HG03457 (cell line): ENCODE measurements around the gene FGD3.

Experiments
- ATAC-seq: cut with Tn5 transposase; IDR thresholded peaks from one replicate; pipeline ENCODE4 v1.9.1; 2021; ENCODE audit warnings: moderate number of reproducible peaks; ENCODE audit not compliant: unreplicated experiment

FGD3 gene

DNA sequence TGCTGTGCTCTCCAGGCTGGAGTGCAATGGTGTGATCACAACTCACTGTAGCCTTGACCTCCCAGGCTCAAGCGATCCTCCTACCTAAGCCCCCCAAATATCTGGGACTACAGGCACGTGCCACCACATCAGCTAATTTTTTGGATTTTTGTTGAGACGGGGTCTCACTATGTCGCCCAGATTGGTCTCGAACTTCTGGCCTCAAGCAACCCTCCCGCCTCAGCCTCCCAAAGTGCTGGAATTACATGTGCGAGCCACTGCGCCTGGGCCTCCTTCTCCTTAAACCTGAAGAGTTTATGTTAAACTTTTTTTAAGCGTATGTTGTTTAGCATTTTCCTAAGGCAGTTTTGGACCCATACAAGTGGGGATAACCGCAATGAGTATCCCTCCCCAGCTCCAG is 80.4 kb downstream of the FGD3 start:
- no peak for ATAC-seq

DNA sequence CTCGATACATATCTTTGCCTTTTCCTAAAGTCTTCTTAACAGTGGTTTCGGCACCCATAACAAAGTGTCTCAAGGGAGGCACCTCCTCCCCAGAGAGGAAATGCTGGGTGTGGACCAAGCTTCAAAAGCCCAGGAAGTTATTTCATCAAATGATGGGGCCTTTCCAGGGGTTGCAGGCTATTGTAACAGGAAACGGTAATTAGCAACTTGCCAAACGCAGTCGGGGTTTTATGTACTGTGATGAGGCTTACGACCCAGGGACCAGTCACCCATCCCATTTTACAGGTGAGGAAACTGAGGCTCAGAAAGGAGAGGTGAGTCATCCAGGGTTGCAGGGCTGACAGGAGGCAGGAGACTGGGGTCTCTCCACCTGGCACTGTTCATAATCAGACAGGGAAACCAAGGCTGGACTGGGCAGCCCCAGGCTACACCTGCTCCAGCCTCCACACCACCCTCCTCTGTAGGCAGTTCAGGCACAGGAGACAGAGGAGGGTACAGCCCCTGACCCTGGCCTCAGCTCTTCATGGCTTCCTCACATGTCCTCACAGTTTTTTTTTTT is 81.2 kb downstream of the FGD3 start:
- ATAC-seq: peak; percentile 49

DNA sequence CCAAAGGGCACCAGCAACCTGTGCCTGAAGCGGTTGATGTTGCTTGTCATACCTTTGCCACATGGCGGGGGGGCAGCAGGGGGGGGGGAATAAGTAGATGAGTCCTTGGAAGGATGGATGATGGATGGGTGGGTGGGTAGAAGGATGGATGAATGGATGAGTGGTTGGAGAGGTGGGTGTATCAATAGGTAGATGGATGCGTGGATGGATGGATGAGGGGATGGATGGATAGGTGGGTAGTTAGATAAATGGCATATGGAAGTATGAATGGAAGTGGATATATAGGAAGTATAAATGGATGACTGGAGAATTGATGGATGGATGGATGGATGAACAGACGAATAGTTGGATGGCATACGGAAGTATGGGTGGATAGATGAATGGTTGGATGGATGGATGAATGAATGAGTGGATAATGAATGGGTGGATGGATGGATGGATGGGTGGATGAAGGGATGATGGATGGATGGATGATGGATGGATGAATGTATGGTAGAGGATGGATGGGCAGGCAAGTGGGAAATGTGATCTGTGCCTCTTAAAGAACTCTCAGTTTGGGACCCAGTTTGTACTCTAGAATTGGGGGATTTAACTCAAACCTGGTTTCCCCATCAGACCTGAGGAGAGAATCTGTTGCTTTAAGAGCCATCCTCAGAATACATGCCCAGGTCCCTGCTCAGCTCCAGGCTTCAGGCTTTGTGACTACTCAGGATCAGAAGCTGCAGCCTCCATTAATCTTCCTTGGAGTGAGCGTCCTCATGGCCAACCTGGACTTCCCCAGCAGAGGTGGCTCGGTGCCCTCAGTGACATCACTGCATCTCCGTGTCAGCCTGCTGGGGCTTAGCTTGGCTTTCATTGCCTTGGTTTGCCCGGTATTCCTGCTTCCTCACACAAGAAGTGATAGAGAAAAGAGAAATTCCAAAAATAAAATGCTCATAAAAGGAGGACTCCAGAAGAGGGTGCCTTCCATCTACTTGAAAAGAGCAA is 83.6 kb downstream of the FGD3 start:
- no peak for ATAC-seq

DNA sequence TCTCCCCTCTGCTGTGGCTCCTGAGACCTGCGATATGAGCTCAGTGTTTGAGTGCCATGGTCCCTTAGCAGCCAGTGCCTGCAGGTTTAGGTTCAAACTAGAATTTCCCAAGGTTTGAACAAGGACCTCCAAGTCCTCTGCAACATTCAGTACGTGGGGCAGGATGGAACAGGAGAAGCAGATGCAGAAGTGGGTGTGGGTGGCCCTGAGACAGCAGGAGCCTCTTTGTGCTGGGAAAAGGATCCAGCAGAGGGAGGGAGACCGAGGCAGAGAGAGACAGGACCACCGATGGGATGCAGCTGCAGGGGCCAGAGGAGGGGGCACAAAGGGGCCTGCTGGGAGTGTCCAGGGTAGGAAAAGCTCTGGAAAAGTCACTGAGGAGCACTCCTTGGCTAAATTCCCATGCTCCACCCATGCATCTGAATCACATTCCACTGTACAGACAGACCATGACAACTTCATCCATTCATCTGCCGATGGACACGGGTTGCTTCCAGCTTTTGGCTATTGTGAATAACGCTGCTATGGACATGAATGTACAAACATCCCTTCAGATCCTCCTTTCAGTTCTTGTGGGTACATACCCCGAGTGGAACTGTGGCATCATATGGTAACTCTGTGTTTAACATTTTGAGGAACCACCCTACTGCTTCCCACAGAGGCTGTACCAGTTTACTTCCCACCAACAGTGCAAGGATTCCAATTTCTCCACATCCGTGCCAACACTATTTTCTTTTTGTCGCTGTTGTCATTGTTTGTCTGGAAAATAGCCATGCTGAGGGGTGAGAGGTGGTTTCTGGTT is 84.5 kb downstream of the FGD3 start:
- ATAC-seq: no peak

DNA sequence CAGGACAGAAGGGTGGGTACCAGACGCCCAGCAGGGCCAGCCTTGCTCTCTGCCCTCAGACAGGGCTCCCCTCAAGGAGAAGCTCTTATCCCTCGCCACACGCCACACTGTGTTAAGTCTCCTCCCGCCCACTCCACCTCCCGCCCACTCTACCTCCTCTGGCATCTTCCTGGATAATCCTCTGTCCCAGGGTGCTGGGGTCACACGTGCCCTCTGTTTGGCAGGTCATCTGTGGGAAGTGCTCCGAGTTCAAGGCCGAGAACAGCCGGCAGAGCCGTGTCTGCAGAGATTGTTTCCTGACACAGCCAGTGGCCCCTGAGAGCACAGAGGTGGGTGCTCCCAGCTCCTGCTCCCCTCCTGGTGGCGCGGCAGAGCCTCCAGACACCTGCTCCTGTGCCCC is 85.2 kb downstream of the FGD3 start:
- no peak for ATAC-seq

DNA sequence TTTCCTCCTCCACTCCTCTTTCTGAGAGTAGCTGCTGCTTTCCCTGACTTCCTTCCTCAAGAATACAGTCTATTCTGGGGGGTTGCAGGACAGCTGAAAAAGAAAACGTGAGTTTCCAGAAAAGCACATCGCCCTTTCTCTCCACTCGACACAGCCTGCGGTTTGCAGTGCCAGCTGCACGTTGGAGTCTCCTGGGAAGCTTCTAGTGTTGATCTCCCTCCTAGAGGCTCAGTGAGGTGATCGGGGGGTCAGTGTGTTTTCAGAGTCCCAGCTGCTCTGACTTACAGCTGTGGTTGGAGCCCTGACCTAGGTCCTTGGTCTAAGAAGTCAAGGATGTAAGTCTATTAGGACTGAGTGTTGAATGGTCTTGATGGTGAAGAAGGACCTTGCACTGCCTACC is 86.2 kb downstream of the FGD3 start:
- ATAC-seq: no peak

DNA sequence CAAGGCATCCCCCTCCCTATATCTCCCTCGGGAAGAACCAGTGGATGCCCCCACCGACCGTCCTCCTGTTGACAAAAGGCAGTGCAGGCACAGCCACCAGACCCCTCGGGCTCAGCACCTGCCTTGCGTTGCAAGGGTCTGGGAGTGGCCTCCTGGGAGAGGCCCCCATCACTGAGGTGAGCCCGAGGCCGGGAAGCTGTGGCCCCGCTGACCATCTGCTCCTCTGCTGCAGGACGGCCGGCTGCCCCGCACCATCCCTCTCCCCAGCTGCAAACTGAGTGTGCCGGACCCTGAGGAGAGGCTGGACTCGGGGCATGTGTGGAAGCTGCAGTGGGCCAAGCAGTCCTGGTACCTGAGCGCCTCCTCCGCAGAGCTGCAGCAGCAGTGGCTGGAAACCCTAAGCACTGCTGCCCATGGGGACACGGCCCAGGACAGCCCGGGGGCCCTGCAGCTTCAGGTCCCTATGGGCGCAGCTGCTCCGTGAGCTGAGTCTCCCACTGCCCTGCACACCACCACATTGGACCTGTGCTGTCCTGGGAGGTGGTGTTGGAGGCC is 87.9 kb downstream of the FGD3 start:
- ATAC-seq: no peak

DNA sequence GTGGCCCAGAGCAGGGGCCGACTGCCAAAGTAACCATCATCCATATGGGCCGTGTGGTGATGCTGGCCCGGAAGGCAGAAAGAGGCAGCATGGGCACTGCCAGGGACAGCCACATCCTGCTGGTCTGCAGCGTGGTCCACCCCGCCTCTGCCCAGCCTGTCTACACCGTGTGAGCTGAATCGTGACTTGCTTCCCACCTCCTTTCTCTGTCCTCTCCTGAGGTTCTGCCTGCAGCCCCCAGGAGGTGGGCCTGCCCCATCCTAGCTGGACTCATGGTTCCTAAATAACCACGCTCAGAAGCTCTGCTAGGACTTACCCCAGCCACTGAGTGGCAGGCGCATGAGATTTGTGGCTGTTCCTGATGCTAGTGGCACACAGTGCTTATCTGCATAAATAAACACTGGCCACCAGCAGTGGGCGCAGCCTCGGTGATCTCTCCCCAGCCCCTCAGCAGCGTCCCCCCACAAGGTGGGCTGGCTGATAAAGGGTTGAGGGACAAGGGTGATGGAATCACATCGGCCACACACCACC is 88.6 kb downstream of the FGD3 start:
- ATAC-seq: no peak

DNA sequence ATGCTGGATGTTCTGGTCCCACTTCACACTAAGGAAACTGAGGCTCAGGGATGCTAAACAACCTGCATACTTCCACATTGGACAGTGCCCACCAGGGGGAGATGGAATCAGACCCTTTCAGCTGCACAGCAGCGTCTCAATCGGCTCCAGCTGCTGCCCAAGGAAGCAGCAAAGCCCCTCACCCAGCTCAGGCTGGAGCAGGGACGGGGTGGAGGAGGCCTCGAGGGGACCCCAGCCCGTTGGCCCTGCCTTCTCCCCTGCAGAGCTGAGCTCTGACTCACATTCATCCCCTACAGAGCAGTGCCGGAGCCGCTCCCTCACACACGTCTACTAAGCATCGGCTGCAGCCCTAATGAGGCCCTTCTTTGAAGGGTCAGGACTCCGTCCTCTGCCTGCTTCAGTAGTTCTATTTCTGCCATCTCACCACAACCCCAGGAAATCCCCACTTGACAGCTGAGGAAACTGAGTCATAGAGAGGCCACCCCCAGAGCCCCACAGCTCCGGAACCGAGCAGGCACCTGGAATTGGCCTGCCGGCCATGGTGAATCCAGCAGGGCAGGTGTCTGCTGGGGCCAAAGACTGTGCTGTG is 89.7 kb downstream of the FGD3 start:
- ATAC-seq: no peak

DNA sequence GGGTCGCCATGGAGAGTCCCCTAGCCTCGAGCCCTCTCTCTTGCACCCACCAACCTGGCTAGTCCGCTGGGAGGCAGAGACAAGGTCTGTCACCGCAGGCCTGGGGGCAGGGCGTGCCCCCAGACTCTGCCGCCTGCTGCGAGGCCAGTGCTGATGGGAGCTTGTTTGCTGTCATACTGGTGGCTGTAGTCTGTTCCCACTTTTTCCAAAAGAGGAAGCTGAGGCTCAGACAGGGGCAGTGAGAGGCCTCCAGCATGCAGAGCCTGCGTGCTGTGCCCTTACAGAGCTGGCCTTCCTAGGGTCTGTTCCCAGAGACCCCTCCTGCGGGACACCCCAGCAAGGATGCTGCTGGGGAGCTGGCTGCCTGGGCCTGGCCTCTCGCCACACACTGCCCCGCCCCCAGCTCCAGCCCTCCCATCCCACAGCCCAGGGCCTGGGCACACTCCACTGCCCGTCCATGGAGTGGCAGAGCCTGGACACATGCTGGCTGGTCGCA is 90.2 kb downstream of the FGD3 start:
- ATAC-seq: no peak

DNA sequence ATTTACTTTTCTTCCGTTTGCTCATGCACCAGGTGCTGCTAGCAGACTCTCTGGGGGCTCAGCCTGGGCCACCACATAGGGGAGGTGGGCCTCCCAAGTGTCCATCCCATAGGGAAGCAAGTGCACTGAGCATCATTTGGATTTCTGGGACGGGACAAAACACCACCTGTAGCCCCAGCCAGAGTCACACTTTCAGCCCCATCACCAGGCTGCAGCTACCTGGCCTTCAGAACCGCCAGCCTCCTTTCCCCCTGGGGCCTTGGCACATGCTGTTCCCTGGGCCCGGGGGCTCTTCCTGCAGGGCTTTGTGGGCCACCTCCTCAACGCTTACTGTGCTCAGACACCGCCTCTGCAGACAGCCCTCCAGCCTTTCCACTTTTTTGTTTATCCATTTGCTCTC is 91.6 kb downstream of the FGD3 start:
- ATAC-seq: no peak

DNA sequence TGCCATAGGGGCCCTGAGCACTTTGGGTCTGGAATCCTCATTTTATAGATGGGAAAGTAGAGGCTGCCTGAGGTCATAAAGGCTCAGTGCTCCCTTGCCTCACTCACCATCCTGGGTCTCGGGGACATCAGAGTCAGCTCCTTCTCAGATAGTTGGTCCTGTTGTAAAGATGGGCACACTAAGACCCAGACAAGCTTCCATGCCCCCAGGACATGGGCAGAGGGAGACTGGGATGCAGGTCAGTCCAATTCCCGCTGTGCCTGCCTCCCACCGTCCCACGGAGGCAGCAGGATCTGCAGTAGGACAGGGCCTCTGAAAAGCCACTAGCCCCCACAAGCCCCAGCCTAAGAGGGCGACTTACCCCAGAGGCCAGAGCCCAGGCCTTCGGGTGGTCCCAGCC is 92.1 kb downstream of the FGD3 start:
- ATAC-seq: no peak

DNA sequence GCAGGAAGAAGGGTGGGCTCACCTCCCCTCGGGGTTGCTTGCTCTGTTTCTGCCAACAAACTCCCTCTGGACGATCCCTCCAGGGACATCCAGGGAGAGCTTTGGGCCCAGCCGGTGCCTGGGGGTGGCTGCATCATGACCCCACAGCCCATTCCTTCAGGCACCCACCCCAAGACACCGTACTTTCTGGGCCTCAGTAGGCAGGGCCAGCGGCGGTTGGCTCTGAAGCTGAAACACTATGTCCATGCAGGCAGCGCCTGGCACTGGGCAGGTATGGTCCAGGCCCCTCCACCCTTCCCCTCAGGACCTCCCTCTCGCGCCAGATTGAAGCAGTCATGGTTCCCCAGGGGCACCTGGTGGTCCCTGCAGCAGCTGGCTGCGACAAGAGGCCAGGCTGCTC is 92.7 kb downstream of the FGD3 start:
- ATAC-seq: no peak

DNA sequence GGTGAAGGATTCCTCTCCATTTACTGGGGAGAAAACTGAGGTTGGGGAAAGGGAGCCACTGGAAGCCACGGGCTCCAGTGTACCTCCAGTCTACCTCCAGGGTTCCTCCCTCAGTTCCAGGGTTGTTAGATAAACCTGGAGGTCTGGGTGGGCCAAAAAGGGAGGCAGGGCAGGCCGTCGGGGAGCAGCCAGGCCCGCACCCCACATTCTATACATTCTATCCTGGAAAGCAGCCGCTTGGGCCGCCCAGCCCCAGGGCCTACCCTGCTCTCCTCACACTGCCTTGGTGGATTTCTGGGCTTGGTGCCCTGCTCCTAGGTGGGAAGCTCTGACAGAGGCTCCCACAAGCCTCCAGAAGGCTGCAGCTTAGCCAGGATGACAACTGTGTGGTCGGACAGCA is 93.1 kb downstream of the FGD3 start:
- ATAC-seq: no peak

DNA sequence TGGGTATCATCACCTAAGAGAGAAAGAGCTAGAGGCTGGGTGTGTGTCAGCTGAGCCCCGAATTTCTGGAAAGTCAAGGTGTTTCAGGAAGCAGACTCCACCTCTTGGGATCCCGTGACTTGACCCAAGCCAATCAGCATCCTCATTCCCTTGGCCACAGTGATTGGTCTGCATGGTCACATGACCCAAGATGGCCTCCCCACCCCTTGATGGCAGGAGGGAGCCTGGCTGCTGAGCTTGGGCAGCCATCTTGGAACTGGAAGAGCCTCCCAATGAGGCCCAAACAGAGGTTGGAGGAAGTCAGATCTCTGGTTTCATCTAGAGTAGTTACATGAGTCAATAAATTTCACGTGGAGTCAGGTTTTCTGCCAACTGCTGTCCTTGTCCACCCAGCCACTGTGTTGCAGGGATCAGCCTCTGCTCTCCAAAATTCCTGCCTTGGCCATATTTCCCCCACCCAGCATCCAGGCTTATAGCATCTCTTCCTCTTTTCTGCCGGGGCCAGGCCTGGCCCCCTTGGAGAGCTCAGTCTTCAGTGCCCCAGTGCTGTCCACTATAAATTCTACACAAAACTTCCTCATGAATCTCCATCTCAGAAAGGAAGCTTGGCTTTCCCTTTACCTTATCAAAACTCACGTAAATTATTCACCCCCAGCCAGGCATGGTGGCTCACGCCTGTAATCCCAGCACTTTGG is 93.9 kb downstream of the FGD3 start:
- no peak for ATAC-seq

DNA sequence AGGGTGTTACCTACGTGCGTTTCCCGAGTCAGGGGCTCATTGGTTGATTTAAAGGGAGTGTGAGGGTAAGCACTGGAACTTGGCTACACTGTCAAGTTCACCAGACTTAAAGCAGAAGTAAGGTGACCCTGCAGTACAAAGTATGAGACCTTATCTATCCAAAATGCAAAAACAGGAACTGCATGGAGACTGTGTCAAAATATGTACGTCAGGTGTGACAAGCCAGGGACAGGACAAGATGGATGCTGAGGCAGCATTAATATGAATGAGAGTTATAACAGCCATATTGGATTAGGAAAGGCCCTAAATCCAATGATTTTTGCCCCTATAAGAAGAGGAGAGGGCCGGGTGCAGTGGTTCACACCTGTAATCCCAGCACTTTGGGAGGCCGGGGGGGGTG is 95.8 kb downstream of the FGD3 start:
- ATAC-seq: no peak

DNA sequence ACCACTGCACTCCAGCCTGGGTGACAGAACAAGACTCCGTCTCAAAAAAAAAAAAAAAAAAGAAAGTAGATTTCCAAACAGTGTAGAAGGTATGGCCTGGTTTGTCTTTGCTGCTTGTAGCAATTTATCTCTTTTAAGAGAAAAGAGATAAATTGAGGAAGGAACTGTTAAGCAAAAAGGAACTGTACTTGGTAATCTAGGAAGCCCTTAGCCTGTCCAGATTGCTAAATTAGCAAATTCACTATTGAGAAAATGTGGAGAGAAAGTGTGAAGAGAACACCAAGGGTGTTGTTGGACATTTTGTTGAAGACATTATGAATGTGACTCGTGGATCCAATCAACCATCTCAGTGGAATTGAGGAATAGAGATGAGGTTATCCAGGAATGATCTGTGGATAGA is 98.2 kb downstream of the FGD3 start:
- no peak for ATAC-seq

DNA sequence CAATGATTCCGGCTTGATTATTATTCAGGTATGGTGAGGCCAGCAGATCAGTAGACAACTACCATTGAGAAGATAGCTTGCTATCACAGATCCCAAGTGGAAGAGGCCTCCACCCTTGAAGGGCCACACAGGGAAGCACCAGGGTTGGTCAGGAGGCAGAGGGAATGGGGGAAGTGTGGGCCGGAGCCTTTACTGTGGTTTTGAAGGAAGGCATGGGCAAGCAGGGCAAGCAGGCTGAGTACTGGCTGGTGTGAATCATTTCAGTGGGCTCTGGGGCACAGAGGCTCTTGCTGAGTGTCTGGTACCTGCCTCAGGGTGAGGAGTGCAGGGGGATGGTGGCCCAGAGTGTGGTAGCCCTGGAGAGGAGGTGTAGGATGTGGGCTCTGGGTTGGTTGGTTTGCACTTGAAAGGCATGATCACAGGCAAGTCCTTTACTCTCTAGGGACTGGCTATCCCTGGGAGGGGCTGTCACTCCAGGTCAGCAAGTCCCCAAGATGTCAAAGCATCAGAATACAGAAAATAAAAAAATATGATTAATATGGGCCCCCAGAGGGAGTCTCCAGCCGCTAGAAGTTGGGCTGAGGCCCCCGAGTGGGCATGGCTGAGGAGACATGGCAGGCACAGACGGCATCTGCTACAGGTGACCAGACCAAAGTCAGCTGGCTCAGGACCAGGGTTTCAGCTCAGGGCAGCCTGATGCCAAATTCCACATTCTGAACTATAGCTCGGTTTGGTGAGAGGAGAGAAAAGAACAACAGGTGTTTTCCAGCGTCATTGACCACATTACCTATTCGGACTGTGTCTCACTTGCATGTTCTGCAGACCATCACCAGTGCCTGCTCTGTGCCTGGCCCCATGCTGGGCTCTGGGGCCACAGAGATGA is 101.5 kb downstream of the FGD3 start:
- ATAC-seq: no peak

DNA sequence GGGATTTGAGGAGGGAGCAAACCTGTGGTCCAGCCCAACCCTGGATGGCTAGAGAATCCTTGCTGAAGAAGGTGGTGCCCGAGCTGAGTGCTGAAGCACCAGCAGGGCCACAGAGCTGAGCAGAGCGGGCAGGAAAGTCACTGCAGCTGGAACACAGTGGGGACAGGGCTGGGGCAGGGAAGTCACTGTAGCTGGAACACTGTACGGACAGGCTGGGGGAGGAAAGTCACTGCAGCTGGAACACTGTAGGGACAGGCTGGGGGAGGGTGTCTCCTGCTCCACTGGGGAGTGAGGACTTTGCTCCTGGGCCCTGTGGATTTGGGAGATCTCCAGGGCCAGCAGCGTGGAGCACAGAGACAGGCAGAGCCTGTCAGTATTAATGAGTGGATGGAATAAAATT is 102.2 kb downstream of the FGD3 start:
- ATAC-seq: no peak
